ENCODE measurements around the gene GPR108. TPM values are rescaled to one million over a fixed set of nuclear protein-coding genes. Genes with fewer than 3 reads are reported as not detected.

The GPR108 gene
- total and polyA plus RNA-seq, 12 donors = 61.8 to 193 (median 123) TPM

DNA sequence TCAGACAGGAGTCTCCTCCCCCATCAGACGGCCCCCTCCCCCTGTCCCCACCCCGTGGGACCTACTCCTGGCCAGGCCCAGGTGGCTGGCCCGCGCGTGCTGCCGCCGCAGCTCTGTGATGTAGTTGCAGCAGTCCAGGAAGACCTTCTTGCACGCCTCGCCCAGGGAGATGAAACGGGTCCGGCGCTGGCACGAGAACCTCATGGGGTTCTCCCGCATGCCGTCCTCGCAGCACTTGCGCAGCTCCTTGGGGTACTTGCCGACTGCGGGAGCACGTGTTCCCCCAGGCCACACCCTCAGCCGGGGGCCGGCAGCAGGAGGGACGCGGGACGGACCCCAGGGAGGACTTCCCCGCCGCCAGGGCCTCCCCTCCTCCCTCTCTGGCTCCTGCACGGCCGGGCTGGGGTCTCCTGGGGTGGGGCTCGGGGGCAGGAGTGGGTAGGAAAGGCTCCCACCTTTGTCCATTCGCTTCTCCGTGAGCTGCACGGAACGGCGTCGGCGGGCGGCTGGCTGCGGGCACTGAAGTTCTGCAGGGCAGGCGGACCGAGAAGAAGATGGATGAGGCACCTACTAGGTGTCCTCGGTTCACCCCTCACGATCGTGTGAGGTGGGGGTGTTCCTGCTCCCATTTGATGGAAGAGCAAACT is 30.2 kb downstream of the GPR108 start:
- TF ChIP-seq POLR2A (IDR thresholded peaks at IDR 0.05) (no peak), CTCF (IDR thresholded peaks at IDR 0.05) (no peak)
- peaks cover 0 to 58% of the 10 kb centered on the region in 2 donors for H3K36me3 ChIP-seq (replicated peaks in 1 of 2)
- no peak for DNase-seq
- H3K27me3 ChIP-seq = no peaks in the 10 kb centered on the region
- 86 to 91% (median 88%) methylated on average over 18 to 44 of the region's 44 CpGs for WGBS, 4 donors
- no peak overlapping the region for H3K4me3 ChIP-seq
- H3K27ac ChIP-seq = no peak overlapping the region
- intact Hi-C loops (cut with DNase I) = no loop called here
- H3K9me3 ChIP-seq (replicated peaks in 1 of 3) = no peaks in the 10 kb centered on the region
- H3K4me1 ChIP-seq (replicated peaks in 1 of 2) = no peaks in the 10 kb centered on the region

- TF ChIP-seq CTCF (IDR thresholded peaks at IDR 0.05) = no peak
- no peak for TF ChIP-seq POLR2A (IDR thresholded peaks at IDR 0.05)
- intact Hi-C loops (cut with DNase I) = no loop called here
- no peak overlapping the region for H3K27ac ChIP-seq
- peak in 1 of 7 donors; percentile 15 for DNase-seq
- WGBS, 4 donors = 67 to 78% (median 72%) methylated on average over 1 to 3 of the region's 3 CpGs
- H3K4me1 ChIP-seq (replicated peaks in 1 of 2) = no peaks in the 10 kb centered on the region
- H3K36me3 ChIP-seq (replicated peaks in 1 of 2) = peaks cover 0 to 58% of the 10 kb centered on the region in 2 donors
- H3K4me3 ChIP-seq = no peak overlapping the region
- H3K9me3 ChIP-seq (replicated peaks in 1 of 3) = no peaks in the 10 kb centered on the region
- no peaks in the 10 kb centered on the region for H3K27me3 ChIP-seq
Observed at GRCh38 chr19:6706633-6706958, 30.8 kb downstream of the GPR108 start.

DNA sequence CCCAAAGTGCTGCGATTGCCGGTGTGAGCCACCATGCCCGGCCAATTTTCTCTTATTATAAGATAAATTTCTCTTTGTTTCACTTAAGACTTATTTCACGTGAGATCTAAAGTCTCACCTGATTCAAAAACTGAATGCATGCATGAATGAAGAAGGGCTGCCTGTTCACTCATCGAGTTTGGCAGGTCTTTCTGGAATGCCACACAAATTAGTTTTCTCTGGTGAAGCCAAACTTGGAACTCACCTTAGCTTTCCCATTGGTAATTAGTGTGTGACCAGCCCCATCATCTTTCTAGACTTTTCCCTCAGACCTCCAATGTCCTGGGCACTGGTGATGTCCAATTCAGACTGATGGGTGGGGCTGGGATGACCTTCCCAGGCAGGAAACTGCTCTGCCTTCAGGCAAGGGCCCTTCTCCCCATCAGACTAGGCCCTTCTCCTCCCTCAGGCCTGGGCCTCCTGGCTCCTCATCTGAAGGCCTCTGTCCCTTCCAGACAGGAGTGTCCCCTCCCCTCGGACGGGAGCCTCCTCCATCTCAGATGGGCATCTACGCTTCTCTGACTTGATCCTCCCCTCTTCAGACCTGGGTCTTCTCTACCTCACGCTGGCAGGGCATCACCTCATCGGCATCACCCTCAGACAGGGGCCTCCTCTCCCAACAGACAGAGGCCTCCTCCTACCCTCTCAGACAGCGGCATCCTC is 31.3 kb downstream of the GPR108 start:
- no peaks in the 10 kb centered on the region for H3K4me1 ChIP-seq (replicated peaks in 1 of 2)
- H3K27ac ChIP-seq = no peak overlapping the region
- intact Hi-C loops (cut with DNase I) = no loop called here
- DNase-seq = peak in 1 of 7 donors; percentile 14
- no peaks in the 10 kb centered on the region for H3K9me3 ChIP-seq (replicated peaks in 1 of 3)
- H3K36me3 ChIP-seq (replicated peaks in 1 of 2) = peaks cover 0 to 52% of the 10 kb centered on the region in 2 donors
- 83 to 87% (median 85%) methylated on average over 11 of the region's 11 CpGs for WGBS, 4 donors
- no peak overlapping the region for H3K4me3 ChIP-seq
- no peak for TF ChIP-seq POLR2A (IDR thresholded peaks at IDR 0.05)
- TF ChIP-seq CTCF (IDR thresholded peaks at IDR 0.05) = no peak
- H3K27me3 ChIP-seq = no peaks in the 10 kb centered on the region

DNA sequence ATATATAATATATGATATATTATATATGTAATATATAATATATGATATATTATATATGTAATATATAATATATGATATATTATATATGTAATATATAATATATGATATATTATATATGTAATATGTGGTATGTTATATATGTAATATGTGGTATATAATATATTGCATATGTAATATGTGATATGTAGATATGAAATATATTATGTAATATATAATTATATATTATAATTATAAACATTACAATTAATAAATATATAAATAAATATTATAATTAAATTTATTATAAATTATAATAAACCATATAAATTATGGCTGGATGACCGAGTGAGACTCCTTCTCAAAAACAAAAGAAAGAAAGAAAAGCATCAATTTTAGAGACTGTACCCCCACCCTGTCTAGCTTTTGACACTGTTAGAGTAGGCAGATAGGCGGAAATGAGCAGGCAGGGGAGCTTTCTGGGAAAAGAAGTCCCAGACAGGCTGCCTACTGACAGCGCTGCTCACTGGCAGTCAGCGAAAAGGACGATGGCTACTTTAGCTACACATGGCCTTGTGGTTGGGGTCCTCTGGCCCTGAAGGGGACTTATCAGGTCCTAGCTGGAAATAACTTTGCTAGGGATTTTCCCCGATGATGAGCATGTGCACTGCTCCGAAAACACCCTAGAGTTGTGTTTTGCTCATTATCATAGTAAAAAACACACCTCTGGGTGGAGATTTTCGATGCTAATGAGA is 36.6 kb downstream of the GPR108 start:
- WGBS, 4 donors = 78 to 84% (median 82%) methylated on average over 8 of the region's 8 CpGs
- DNase-seq = peak in 1 of 7 donors; percentile 10

More for the DNA sequence above, 36.6 kb downstream of the GPR108 start:
- TF ChIP-seq CTCF (IDR thresholded peaks at IDR 0.05) (no peak), POLR2A (IDR thresholded peaks at IDR 0.05) (no peak)
- Histone ChIP-seq H3K4me3 (no peak overlapping the region), H3K4me1 (replicated peaks in 1 of 2) (no peaks in the 10 kb centered on the region), H3K27me3 (no peaks in the 10 kb centered on the region), H3K36me3 (replicated peaks in 1 of 2) (peaks cover 0 to 64% of the 10 kb centered on the region in 2 donors), H3K9me3 (replicated peaks in 1 of 3) (no peaks in the 10 kb centered on the region), H3K27ac (no peak overlapping the region)
- intact Hi-C loops (cut with DNase I) = no loop called here

All from adrenal gland (tissue), 12 donors.